HG02571 (cell line): ENCODE data around the gene C1R.
"Not testable (repeated sequence)": the region's sequence is repeated elsewhere in the genome, so short reads cannot be mapped to it uniquely, and the experiment has no call there.

ENCODE experiments used
- ATAC-seq: cut with Tn5 transposase; IDR thresholded peaks from one replicate; pipeline ENCODE4 v1.9.1; 2021; ENCODE audit warnings: mild to moderate bottlenecking, moderate library complexity; ENCODE audit not compliant: unreplicated experiment

Gene C1R

DNA sequence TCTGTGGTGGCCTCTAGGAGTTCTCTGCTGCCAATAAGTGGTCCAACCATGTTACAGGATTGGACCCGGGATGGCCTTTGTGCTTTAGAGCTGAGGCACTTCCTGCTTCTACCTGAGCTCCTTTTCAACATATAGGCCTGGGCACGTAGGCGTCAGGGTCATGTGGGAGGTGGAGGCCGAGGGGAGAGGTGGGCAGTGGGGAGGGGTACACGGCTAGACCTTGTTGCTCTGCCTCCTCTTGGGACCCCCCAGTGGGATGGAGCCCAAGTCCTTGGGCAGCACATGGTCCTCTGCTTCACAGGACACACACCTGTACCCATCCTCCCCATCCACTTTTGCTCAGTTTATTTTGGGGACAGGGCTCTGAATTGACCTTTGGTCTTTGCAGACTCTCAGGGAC, 29.1 kb upstream of the C1R start:
- ATAC-seq, result no peak

DNA sequence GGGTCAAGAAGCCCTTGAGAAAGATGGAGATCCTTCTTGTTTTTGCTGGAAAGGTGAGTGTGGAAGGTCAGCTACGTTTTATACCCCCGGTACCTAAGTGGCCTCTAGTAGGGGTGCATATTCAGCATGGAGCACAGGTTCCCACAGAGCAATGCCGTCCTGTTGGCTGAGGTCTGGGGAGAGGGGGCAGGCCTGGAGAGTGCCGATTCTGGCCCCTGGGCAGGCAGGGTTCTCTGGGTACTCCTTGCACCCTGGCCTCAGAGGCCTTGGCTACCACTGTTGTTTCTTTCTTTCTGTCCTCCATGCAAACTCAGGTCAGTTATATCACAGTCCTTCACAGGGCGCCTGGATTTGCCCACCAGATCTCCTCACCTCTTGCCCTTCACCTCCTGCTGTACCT, 27.9 kb upstream of the C1R start:
- no peak for ATAC-seq

DNA sequence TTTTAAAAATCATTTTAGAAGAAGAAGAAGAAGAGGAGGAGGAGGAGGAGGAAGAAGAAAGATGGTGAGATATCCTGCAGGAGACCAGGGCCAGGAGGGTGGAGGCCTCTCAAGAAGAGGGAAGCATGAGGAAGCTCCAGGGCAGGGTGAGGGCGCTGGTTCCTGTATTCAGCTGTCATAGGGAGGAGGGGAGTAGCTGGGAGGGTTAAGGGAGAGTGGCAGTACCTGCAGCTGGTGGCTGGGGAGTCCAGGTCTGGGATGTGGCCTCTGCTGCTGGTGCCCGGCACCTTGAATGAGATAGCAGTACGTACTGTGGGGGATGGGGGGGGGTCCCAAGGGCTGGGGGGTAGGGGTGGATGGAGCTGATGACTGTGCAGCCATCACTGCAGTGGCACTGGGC, 26.6 kb upstream of the C1R start:
- no peak for ATAC-seq

DNA sequence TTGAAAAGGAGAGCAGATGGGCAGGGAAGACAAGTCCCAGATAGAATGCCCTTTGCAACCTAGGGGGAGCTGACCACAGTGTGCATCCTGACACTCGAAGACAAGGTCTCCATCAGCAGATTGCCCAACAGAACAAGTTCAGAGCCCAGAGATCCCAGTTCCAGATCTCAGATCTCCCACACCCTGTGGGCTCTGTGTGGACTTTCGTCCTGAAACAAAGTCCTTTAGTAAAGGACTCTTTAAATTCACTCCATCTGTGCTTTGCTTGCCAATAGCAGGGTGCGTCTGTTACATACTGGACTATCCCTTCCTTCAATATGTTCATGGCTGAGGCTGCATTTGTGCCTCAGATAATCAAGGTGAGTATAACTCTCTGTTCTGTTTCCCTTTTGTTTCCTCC, 25.4 kb upstream of the C1R start:
- ATAC-seq, result no peak

DNA sequence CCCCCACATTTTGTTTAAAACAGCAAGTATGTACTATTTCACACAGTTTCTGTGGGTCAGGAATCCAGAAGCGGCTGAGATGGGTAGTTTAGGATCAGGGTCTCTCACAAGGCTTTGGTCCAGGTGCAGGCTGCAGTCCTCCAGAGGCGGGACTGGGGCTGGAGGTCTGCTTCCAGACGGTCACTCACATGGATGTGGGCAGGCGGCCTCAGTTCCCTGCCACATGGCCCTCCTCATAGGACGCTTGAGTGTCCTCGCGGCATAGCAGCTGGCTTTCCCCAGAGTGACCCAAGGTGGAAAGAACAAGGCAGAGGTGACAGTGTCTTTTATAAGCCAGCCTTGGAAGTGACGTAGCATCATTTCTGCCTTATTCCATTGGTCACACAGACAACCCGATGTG, 24.7 kb upstream of the C1R start:
- ATAC-seq, result no peak

DNA sequence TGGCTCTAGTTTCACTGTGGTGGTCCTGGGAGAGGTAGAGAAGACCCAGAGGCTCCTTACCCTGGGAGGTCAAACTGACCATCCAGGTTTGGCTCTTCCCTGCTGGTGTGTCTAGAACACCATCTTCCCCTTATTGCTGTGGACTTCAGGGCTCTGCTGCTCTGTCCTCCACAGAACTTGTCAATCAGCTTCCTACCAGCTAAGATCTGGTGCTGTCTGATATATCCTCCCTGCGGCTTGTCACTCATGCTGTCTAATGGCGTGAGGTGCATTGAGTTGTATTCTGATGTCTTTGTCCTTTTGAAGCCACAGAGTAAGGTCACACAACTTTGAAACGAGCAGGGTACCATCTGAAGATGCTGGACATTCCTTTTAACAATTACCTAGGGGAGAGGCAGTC, 24.0 kb upstream of the C1R start:
- ATAC-seq, result no peak

DNA sequence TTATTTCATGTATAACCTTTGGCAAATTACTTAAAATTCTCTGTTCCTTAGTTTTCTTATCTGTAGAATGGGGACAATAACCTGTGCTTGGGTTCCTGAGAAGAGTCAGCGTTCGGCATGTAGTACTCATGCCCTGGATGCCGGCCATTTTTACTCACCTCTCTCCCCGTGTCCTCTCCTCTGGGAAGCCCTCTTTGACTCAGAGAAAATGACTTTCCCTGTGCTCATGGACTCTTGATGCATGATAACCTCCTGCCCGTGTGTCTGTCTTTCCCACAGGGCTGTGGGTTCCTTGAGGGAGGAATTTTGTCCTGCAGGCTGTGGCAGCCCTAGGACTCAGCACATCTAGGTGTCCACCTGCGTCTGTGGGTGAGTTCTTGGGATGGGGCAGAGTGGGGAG, 22.6 kb upstream of the C1R start:
- no peak for ATAC-seq

DNA sequence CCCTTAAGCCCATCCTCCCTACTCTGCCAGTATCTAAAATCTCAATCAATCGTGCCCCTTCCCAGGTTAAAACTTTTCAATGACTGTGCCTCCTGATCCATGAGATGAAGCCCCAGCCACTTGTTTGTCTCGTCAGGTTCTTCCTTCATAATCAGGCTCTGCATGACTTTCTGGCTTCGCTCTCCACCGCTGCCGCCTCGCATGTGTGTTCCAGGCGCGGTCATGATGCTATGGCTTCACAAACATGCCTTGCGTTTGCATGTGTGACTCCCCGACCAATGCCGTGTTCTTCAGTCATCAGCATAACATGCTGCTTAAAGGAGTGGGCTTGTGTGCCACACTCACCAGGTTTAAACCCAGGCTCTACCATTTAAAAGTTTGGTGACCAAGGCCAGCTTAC, 21.8 kb upstream of the C1R start:
- no peak for ATAC-seq

DNA sequence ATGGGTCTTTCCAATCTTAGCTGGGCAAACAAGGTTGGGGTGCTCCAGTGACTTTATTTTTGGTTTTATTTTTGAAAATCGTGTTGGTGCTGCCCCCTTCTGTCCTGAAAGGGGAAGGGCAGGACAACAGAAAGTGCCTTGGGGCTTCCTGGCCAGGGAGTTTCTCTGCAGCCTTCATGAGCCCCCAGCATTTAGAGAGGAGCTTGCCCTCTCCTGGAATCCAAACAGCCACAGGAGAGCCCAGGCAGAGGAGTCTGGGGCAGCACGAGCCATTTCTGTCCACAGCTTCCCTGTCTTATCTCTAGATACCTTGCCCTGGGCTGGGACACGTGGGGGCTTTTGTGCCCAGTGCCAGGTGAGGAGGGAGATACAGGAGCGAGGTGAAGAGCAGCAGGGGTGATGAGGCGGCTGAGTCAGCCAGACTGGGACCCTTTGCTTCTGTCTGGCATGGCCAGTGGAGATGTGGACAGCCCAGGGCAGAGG, 21.2 kb upstream of the C1R start:
- ATAC-seq, result no peak

DNA sequence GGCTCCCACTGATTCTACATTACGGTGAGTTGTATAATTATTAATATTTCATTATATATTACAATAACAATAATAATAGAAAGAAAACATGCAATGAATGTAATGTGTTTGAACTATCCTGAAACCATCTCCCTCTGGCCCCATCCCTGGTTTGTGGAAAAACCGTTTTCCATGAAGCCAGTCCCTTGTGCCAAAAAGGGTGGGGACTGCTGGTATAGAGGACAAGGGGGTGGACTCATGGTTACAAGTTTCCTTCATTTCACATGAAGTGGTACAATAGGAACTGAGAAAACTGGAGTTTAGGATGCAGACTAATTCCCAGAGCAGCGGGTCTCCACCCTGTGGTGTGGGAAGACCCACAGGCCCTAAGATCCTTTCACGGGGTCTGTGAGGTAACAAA, 19.8 kb upstream of the C1R start:
- ATAC-seq, result no peak

DNA sequence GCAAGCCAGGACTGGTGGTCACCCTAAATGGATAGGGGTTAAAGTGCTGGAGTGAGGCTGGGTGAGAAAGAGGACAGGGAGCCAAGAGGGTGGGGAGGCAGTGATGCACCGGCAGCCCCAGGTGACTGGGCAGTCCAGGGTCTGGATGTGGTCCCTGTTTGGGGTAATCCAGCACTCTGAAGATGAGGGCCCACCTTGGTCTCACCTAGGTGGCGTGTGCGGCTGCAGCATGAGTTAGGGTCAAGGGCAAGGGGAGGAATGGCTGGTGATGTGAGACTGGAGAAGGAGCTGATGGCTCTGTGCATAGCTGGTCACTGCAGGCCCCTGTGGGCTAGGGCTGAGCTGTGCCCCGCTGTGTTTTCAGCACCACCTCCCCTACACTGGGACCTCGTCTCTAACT, 18.4 kb upstream of the C1R start:
- ATAC-seq, result no peak

DNA sequence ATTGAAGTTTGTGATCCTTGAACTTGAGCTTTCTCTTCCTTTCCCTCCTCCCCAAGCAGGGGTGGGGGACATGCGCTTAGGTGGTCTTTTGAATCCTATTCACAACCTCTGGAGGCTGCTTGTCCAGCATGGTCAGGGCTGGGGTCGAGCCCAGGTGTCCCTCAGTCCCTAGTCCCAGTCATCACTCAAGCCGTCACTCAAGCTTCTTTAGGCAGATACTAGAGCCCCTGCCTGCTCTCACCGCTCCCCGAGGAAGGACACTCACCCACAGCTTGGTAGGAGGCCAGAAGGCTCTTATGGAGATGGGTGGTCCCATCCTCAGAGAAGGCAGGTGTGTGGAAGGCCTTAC, 17.3 kb upstream of the C1R start:
- no peak for ATAC-seq

DNA sequence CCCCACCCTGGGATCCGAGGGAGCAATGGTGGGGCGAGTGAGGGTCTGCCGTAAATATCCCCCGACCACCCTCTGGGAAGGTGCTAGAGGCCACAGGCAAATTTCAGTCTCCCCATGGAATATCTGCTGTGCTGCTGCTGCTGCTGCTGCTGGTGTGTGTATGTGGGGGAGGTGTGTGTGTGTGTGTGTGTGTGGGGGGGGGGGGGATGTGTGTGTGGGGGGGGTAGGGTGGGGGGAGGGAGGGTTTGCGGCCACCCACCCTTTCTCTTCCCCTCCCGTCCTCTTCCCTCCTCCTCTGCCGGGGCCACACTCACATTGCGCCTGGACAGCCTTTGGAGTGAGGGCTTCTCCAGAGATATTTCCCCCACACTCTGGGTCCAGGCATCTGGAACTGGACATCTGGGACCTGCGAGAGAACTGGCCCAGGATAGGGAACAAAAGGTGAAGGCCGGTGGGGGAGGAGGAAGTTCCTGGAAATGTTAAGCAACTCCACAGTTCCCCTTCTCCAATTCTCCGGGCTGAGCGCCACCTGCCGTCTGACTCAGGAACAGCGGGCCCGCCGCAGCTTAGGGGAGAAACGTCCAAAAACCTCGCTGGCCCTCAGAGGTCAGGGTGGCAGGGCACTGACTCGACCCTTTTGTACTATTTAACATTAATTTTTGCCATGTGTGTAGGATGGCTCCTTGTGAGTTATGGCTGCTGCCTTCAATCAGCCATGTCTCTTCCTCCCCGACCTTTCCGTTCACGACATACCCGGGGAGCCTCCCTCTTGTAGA, 16.7 kb upstream of the C1R start, which contains the start of gene C1RL:
Gene C1RL (minus strand): TSS at position 419 of the 776 bp plus-strand sequence. CDS start 34 bp downstream, at position 385.
- ATAC-seq, result peak; percentile 35

DNA sequence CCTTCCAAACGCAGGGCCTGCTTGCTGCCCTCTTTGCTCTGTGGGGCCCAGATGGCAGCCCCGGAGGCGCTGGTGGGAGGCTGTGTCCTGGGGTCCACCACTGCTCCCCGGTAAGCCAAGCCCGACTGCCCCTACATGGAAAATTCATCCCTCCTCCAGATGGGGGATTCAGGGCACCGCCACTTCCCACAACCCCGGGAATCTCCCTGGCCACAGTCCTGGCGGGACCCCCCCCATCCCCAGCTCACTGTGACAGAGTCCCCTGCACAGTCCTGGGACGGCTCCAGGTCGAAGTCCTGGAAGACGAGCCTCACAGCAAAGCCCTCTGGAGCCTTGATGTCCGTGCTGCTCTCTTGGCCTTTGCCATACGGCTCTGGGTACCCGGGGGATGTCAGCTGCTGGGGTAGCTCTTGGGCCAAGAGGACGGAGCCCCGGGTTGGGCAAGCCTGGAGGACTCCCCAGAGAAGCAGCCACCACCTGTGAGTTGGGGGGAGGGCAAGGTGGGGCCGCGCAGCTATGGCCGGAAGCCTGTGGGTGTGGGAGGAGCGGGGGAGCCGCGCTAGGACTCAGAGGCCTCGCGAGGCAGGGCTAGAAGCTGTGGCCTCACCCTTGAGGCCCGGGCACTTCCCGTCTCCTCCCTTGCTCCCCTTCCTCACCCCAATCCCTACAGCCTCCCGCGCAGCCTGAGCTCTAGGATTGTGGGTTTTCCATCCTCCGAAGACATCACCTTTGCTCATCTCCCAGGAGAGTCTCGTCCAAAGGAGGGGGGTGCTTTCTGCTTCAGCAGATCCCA, 16.0 kb upstream of the C1R start:
- peak; percentile 88 for ATAC-seq

DNA sequence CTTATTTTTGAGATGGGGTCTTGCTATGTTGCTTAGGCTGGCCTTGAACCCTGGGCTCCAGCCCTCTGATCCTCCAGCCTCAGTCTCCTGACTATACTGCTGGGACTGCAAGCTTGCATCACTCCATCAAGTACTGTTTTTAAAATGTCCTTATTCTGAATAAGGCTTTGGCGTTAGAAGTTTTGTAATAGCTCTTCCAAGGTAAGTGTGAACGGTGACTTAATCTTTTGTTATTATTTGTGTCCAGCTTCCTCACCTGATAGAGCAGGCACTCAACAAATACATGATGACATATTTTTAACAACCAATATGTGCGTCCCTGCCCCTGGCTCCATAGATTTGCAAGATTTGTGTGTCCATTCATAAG, 15.4 kb upstream of the C1R start:
- ATAC-seq, result no peak

DNA sequence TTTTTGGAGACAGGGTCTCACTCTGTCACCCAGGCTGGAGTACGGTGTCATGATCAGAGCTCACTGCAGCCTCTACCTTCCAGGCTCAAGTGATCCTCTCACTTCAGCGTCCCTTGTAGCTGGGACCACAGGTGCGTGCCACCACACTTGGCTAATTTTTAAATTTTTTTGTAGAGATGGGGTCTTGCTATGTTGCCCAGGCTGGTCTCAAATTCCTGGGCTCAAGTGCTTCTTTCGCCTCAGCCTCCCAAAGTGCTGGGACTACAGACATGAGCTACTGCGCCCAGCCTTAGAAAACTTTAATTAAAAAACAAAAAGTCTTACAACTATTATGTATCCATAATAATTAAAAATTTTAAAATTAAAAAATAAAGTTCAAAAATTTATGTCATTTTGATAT, 14.9 kb upstream of the C1R start:
- ATAC-seq, result not testable (repeated sequence)

DNA sequence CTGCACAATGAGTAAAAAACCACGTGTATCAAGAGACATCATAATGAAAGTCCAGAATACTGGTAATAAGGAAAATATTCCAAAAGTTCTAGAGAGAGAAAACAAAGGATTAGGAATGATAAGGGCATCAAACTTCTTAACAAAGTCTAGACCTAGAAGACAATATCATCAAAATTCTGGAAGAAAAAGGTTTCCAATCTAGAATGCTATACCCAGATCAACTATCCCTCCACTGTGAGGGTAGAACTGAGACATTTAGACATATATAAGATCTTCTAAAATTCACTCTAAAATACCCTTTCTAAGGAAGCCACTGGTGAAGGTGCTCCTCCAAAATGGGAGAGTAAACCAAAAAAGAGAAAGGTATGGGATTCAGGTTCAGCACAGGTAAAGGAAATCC, 13.8 kb upstream of the C1R start:
- ATAC-seq, result no peak

DNA sequence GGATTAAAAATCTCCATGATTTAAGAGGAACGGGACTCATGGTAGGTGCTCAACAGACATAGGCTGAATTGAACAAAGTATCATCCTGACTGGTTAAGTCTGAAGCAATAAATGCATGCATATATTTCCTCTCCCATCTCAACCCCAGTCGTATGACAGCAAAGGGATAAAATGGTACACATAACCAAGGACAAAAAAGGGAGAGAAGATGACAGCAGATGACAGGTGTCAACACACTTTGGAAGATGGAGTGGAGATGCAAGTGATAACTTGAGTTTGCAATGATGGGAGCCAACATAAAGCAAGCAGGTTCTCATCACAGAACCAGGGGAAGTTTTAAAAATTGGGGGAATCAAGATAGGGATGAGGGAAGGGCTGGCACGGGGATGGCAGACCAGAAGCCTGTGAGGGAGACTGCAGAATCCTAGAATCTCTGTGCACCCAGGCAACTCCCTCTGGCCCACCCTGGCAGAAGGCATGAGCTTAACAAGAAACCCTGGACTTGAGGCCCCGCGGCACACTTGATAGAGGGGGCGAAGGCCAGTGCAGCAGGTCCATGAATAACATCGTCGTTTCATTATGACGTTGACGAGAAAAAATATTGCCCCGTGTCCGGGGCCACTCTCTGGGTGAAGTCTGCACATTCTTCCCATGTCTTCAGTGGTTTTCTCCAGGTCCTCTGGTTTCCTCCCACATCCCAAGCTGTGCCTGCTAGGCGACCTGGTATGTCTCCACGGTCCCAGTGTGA, 11.8 kb upstream of the C1R start:
- no peak for ATAC-seq

DNA sequence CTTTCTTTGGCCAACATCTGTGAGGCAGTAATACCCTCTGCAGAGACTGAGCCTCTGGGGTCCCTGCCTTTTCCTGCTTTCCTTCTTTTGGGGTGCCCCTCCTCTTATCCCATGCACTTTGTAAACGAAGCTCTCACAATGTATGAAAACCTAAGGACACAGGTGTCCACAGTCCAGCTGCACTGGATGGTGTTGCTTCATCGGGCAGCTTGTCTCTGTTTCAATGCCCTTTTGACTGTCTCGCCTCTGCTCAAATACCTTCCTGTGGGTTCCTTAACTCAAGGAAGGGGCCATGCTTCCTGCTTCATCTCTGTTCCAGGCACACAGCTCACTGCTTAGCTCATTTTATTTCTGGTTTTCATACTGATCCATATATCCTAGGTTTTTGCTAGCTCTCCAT, 10.3 kb upstream of the C1R start:
- no peak for ATAC-seq

DNA sequence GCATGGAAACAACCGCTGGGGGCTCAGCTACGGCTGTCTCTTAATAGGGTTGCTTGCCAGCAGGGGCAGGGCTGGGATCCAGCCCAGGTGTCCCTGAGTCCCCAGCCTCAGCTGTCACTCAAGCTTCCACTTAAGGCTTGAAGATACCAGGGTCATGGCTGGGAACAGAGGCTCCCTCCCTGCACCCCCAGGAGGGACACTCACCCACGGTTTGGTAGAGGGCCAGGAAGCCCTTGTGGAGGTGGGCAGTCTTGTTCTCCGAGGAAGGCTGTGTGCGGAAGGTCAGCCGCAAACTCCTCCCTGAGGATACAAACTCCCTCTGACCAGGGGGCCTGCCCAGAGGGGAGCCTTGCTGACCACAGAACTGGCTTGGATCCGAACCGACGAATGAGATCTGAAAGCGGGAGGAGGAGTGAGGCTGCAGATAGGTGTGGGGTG, 9.5 kb upstream of the C1R start:
- ATAC-seq, result no peak

DNA sequence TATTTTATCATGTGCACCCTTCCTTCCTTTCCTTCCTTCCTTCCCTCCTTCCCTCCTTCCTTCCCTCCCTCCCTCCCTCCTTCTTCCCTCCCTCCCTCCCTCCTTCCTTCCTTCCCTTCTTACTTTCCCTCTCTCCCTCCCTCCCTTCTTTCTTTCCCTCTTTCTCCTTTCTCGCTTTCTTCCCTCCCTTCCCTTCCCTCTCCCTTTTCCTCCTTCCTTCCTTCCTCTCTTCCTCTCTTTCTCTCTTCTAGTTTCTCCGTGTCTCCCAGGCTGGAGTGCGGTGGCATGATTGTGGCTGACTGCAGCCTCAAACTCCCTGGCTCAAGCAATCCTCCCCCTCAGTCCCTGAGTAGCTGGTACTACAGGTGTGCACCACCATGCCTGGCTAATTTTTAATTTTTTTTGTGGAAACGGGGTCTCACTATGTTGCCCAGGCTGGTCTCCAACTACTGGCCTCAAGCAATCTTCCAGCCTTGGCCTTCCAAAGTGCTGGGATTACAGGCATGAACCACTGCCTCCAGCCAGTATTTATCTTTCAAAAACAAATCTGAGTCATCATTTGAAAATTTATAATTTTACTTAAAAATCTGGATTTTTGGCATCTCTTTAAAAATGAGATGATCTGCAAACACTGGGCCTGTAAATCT, 8.9 kb upstream of the C1R start:
- ATAC-seq, result no peak
